B cell (primary cell): ENCODE measurements around the gene MEGF11. TPM values are rescaled to one million over a fixed set of nuclear protein-coding genes. Genes with fewer than 3 reads are reported as not detected.

Experiments
- ATAC-seq: fragments of 200-7000 bp; cut with Tn5 transposase; one replicate; pipeline ENCODE4 v1.10.0; 2021; ENCODE audit warnings: low read depth, mild to moderate bottlenecking, moderate number of reproducible peaks, moderate library complexity
- CTCF ChIA-PET: fragments of 350-600 bp; sonication (Branson Sonifier 250); formaldehyde crosslinking; loops from one replicate; lab custom pipeline; 2021; ENCODE audit warnings: antibody characterized with exemption, inconsistent platforms; lab: Charles Lee
- POLR2A ChIA-PET: fragments of 350-600 bp; sonication (Branson Sonifier 250); formaldehyde crosslinking; loops from one replicate; lab custom pipeline; 2021; ENCODE audit warnings: antibody characterized with exemption; lab: Charles Lee
- DNase-seq: peaks from one replicate; pipeline ENCODE4 v3.0.0; 2013
- H2AFZ ChIP-seq: 2 replicates; pipeline ENCODE4 v1.6.1; 2012; ENCODE audit warnings: mild to moderate bottlenecking, low read depth, low read length; ENCODE audit not compliant: insufficient read depth, poor library complexity, severe bottlenecking
- H3K27ac ChIP-seq, 2 donors: 1 replicate in 1 of 2; 2 replicates in 1 of 2; pipeline ENCODE4 v1.5.1; 2012 to 2013; ENCODE audit warnings: low read length in 2 of 2, mild to moderate bottlenecking in 2 of 2, moderate library complexity in 1 of 2
- H3K27me3 ChIP-seq, 4 experiments: fragments of 200-600 bp in 1 of 4; sonication (generic) in 1 of 4; replicated peaks in 1 of 4; 1 replicate in 2 of 4; 2 replicates in 2 of 4; pipeline versions ENCODE4 v1.6.1 to v1.7.0; 2013 to 2016; ENCODE audit warnings: low read length in 3 of 4, mild to moderate bottlenecking in 2 of 4, mixed read lengths in 1 of 4, moderate library complexity in 1 of 4; ENCODE audit not compliant: insufficient read depth in 4 of 4, control insufficient read depth in 3 of 4; ENCODE audit errors: control extremely low read depth in 1 of 4
- H3K36me3 ChIP-seq, 2 experiments: replicated peaks in 1 of 2; 1 replicate in 1 of 2; 2 replicates in 1 of 2; pipeline versions ENCODE4 v1.6.1 to v1.7.1; 2013; ENCODE audit warnings: low read length in 1 of 2; ENCODE audit not compliant: insufficient read depth in 2 of 2, control insufficient read depth in 1 of 2; ENCODE audit errors: control extremely low read depth in 1 of 2, extremely low read depth in 1 of 2
- H3K4me1 ChIP-seq, 2 donors: fragments of 200-600 bp in 1 of 2; sonication (generic) in 1 of 2; 1 replicate in 1 of 2; 2 replicates in 1 of 2; pipeline versions ENCODE4 v1.5.1 to v1.6.1; 2013 to 2017; ENCODE audit warnings: low read length in 2 of 2; ENCODE audit not compliant: control insufficient read depth in 2 of 2, insufficient read depth in 2 of 2
- H3K4me2 ChIP-seq: replicated peaks from 2 replicates; pipeline ENCODE3; 2012; ENCODE audit warnings: mild to moderate bottlenecking, low read depth, low read length; ENCODE audit not compliant: poor library complexity, severe bottlenecking
- H3K4me3 ChIP-seq, 5 experiments: fragments of 200-600 bp in 1 of 5; sonication (generic) in 1 of 5; 1 replicate in 3 of 5; 2 replicates in 2 of 5; pipeline versions ENCODE4 v1.5.1 to v1.7.0; 2011 to 2016; ENCODE audit warnings: low read length in 4 of 5, mild to moderate bottlenecking in 4 of 5, low read depth in 2 of 5, control low read depth in 1 of 5, moderate library complexity in 1 of 5; ENCODE audit not compliant: insufficient read depth in 1 of 5; ENCODE audit errors: control extremely low read depth in 1 of 5, extremely low read depth in 1 of 5
- H3K79me2 ChIP-seq: fragments of 200-600 bp; sonication (generic); one replicate; pipeline ENCODE4 v1.6.0; 2016; ENCODE audit warnings: low read length; ENCODE audit not compliant: control insufficient read depth, insufficient read depth
- H3K9ac ChIP-seq: fragments of 200-600 bp; sonication (generic); 2 replicates; pipeline ENCODE4 v1.6.1; 2017; ENCODE audit warnings: mild to moderate bottlenecking, low read length, moderate library complexity
- H3K9me3 ChIP-seq, 3 donors: one replicate each; pipeline versions ENCODE4 v1.6.1 to v1.7.1; 2013; ENCODE audit warnings: low read length in 2 of 3; ENCODE audit not compliant: control insufficient read depth in 2 of 3, insufficient read depth in 1 of 3; ENCODE audit errors: control extremely low read depth in 1 of 3
- H4K20me1 ChIP-seq: 2 replicates; pipeline ENCODE4 v1.6.0; 2012; ENCODE audit warnings: mild to moderate bottlenecking, low read length; ENCODE audit not compliant: insufficient read depth, control insufficient read depth, poor library complexity, severe bottlenecking
- H3K27ac Mint-ChIP-seq: one replicate; pipeline ENCODE4 v1.8.0; 2021; ENCODE audit warnings: mixed read lengths
- H3K27me3 Mint-ChIP-seq: one replicate; pipeline ENCODE4 v1.8.0; 2021; ENCODE audit warnings: mixed read lengths
- H3K4me1 Mint-ChIP-seq: one replicate; pipeline ENCODE4 v1.8.0; 2021; ENCODE audit warnings: mixed read lengths
- H3K4me3 Mint-ChIP-seq: one replicate; pipeline ENCODE4 v1.8.0; 2021; ENCODE audit warnings: mixed read lengths
- H3K9me3 Mint-ChIP-seq: one replicate; pipeline ENCODE4 v1.8.0; 2022; ENCODE audit warnings: mixed read lengths; ENCODE audit not compliant: insufficient read depth
- CTCF ChIP-seq: fragments of 200-600 bp; IDR thresholded peaks from one replicate; pipeline ENCODE4 v1.8.0; 2022; ENCODE audit warnings: antibody characterized with exemption, mild to moderate bottlenecking
- EZH2 ChIP-seq: IDR thresholded peaks from 2 replicates; pipeline ENCODE4 v1.6.1; 2012; ENCODE audit warnings: borderline replicate concordance, low read depth, mild to moderate bottlenecking, moderate library complexity, low read length; ENCODE audit not compliant: insufficient read depth, poor library complexity, severe bottlenecking
- WGBS: methylation state at CpG from one replicate; pipeline ENCODE4 v1.1.5; 2013; ENCODE audit warnings: missing lambda C conversion rate; ENCODE audit not compliant: insufficient coverage; 5-methylcytosine and 5-hydroxymethylcytosine counted together
- intact Hi-C: fragments of 100-400 bp; cut with micrococcal nuclease; formaldehyde crosslinking; loops from one replicate; pipeline ENCODE4 v1.10.0; 2022
- polyA plus RNA-seq: library from polyadenylated mRNA; depleted of rRNA; stranded (reverse); fragments of >200 nt; gene quantifications from 2 replicates; pipeline ENCODE4 v1.2.3, GENCODE V29; 2012
- total RNA-seq, 2 donors: library from RNA; stranded (reverse); fragments of 120-200 nt in 1 of 2; gene quantifications; 1 replicate in 1 of 2; 2 replicates in 1 of 2; pipeline versions ENCODE4 v1.2.3 to v1.2.4, GENCODE V29; 2013 to 2022

The MEGF11 gene
- total and polyA plus RNA-seq, 2 donors (not counting 1 experiment from before 2014, with no cell fraction given): 0.04 to 0.34 TPM

DNA sequence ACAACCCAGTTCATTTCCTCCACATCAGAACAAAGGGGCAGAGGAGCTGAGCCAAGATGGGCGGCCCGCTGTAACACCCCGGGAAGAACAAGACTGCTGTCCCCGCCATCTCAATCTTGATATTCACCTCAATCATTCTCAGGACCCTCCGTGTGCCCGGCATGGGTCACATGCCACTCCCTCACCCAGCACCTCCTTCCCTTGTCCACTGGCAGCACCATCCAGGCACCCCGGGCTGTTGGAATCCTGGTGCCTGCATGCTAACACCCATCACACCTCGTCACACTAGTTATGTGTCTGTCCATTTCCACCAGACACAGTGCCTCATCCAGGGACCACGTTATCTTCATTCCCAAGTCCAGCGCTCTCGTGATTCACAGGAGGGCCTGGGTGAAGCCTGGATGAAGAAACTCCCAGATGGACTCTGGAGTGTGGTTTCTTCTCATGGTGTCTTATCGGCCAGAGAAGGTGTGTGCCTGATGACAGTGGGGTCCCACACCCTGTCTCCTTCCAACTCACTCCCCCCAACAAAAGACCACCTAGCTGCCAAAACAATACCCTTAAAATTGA is 16.7 kb downstream of the MEGF11 start:
- POLR2A ChIA-PET: no interaction called here
- CTCF ChIA-PET: no interaction called here
- 71% methylated on average over 11 of the region's 12 CpGs for WGBS
- peaks cover 2% of the 10 kb centered on the region for H3K4me1 Mint-ChIP-seq
- Histone ChIP-seq H3K9me3 (no peaks in the 10 kb centered on the region), H3K27me3 (peaks cover 0 to 9% (median 0%) of the 10 kb centered on the region in 4 experiments), H3K4me3 (no peak overlapping the region), H3K4me1 (peaks cover 0 to 6% of the 10 kb centered on the region in 2 donors), H3K9ac (no peak overlapping the region), H3K79me2 (no peaks in the 10 kb centered on the region), H4K20me1 (no peaks in the 10 kb centered on the region), H3K4me2 (no peak overlapping the region), H3K36me3 (no peaks in the 10 kb centered on the region), H3K27ac (no peak overlapping the region), H2AFZ (no peak overlapping the region)
- ATAC-seq: no peak
- no peak for DNase-seq
- no peak overlapping the region for H3K27ac Mint-ChIP-seq
- H3K4me3 Mint-ChIP-seq: no peak overlapping the region
- H3K27me3 Mint-ChIP-seq: peaks cover 20% of the 10 kb centered on the region
- no peaks in the 10 kb centered on the region for H3K9me3 Mint-ChIP-seq
- intact Hi-C loops: no loop called here
- TF ChIP-seq EZH2 (no peak), CTCF (no peak)

GRCh38 chr15:66235866-66236265 is 17.7 kb downstream of the MEGF11 start:
- Histone ChIP-seq H3K4me3 (no peak overlapping the region), H3K27me3 (peaks cover 0 to 7% (median 0%) of the 10 kb centered on the region in 4 experiments), H3K9ac (no peak overlapping the region), H3K79me2 (no peaks in the 10 kb centered on the region), H3K4me1 (no peaks in the 10 kb centered on the region), H4K20me1 (no peaks in the 10 kb centered on the region), H3K27ac (no peak overlapping the region), H2AFZ (no peak overlapping the region), H3K4me2 (no peak overlapping the region), H3K36me3 (no peaks in the 10 kb centered on the region), H3K9me3 (no peaks in the 10 kb centered on the region)
- intact Hi-C loops: no loop called here
- WGBS: 83% methylated on average over 2 of the region's 2 CpGs
- TF ChIP-seq EZH2 (no peak), CTCF (no peak)
- CTCF ChIA-PET: no interaction called here
- Mint-ChIP-seq H3K27me3 (peaks cover 16% of the 10 kb centered on the region), H3K9me3 (no peaks in the 10 kb centered on the region), H3K27ac (no peak overlapping the region), H3K4me3 (no peak overlapping the region), H3K4me1 (no peaks in the 10 kb centered on the region)
- DNase-seq (no peak), ATAC-seq (no peak)
- POLR2A ChIA-PET: no interaction called here
